HG02763 (cell line): ENCODE data around the gene MTF2.
"Not testable (repeated sequence)": the region's sequence is repeated elsewhere in the genome, so short reads cannot be mapped to it uniquely, and the experiment has no call there.

Experiments used
- ATAC-seq: cut with Tn5 transposase; IDR thresholded peaks from one replicate; pipeline ENCODE4 v1.9.1; 2021; ENCODE audit warnings: mild to moderate bottlenecking, moderate library complexity; ENCODE audit not compliant: unreplicated experiment

The MTF2 gene

DNA sequence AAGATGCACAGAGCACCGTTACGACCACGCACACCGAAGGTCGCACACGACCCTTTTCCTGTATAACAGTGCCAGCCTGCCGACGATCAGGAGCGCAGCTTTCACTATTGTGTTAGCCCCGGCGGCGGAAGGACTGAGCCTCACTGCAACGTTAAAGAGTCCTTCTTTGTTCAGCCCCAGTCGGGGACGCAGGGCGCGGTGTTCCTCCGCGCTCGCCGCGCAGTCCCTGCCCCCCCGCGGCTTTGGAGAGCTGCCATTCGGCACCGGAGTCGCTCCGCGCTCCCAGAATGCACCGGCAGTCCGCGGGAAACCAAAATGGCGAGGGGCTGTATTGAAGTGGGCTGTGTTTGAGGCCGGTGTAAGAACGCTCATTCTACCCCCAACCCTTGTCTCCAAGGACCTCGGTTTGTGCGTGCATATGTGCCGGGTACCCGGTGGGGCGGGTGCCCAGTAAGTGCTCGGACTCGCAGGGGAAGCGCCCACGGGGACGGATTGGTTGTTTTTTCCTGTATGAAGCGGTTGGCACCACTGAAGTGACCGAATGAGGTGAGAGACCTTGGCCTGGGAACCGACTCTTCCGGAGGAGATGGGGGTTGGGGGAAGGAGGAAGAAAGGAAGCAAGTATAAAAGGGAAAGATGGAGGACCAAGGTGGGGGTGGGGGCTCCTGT, at the start of gene MTF2:
MTF2 (plus strand) TSS at position 298 of the 669 bp plus-strand sequence; CDS start at position 542, 244 bp downstream.
- peak; percentile 81 for ATAC-seq

DNA sequence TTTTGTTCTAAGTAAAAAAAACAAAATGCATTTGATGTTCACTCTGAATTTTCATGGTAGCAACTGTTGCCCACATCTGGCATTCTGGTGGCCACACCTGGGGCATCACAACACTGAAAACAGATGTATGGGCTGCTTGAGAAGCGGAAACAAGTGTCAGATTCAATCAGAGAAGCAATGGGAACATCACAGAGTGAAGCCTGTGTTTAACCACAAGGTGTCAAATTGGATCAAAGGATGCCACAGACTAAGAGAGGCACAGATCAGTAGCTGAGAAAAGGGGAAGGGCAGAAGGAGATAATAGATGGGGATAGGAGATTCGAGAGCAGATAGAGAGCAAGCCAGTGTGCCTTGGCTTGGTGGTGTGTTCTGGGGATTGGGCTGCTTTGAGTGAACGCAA, 49.8 kb upstream of the MTF2 start:
- no peak for ATAC-seq

DNA sequence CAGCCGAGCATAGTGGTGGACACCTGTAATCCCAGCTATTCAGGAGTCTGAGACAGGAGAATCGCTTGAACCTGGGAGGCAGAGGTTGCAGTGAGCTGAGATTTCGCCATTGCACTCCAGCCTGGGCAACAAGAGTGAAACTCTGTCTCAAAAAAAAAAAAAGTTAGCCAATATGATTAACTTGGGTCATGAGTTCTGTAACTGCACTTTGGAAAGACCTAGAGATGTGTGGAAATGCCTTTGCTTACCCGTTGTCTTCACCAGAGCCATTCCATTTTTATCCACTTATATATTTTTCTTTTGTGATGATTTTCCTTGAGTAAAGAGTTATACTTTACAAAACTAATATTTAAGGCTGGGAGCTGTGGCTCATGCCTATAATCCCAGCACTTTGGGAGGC, 48.9 kb upstream of the MTF2 start:
- ATAC-seq, result not testable (repeated sequence)

DNA sequence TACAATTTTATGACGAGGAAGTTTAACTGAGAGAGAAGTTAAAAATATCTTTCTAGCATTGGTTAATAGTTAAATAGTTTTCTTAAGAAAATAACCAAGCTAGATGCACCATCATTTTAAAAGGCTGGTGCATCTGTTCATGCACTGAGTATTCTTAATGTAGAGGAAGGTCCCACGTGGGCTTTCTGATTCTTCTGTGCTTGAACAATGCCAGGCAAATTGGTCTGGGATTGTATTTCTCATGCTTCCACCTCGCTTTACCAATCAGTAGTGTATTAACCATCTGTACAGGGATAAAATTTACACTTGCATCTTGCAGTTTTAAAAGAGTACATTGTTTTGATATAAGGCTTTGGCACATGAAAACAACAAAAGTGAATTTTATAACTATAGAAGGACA, 47.4 kb upstream of the MTF2 start:
- no peak for ATAC-seq

DNA sequence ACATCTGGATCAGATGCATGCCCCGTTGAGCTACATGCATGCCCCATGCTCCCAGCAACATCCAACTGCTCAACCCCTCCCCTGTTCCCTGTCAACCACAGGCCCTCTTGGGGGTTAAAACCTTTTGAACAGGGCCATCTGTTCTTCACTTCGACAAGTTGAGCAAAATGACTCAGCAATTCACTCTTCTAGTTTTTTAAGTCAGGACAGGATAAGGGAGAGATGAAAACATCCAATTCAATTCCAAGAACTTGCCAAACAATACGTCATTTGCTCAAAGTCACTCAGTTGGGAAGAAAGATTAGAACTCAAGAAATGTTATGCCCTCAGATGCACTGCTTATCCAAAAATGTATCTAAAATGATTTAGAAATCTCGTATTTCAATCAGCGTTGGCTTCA, 46.1 kb upstream of the MTF2 start:
- no peak for ATAC-seq

DNA sequence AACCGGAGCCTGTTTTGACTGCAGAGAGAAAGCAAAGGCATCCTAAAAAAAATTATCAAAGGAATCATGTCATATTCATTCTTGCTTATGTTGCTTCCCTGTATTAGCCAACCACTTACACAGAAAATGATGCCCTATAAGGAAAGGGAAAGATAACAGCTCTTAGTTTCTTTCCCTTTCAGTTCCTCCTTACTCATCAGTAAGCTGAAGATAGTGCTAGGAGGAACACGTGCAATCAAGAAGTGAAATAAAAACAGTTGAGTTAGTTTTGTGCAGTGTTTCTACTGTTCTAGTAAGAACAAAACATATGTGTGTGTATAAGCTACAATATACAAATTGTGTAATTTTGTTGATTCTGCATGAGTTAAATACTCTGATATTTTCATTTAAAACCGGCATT, 45.3 kb upstream of the MTF2 start:
- peak; percentile 79 for ATAC-seq

DNA sequence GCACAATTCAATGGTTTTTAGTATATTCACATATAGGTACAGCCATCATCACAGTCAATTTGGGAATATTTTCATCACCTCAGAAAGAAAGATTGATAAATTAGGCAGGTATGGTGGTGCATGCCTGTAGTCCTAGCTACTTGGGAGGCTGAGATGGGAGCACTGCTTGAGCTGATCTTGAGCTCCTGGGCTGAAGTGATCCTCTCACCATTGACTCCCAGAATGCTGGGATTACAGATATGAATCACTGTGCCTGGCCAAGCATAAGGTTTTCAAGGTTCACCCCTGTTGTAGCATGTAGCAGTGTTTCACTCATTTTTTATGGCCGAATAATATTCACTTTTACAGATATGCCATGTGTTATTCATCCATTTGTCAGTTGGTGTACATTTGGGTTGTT, 44.7 kb upstream of the MTF2 start:
- ATAC-seq, result no peak

DNA sequence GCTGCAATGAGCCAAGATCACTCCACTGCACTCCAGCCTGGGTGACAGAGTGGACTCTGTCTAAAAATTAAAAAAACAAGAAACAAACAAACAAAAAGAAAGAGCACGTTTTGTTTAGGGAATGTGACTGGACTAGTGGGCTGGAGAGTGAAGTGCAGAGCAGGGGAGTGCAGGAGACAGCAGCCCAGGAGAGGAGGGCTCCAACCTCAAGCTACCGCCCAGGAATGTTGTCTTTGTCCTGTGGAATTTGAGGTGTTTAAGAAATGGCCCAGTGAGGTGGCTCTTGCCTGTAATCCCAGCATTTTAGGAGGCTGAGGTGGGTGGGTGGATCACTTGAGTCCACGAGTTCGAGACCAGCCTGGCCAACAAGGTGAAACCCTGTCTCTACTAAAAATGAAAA, 42.4 kb upstream of the MTF2 start:
- ATAC-seq, result no peak

DNA sequence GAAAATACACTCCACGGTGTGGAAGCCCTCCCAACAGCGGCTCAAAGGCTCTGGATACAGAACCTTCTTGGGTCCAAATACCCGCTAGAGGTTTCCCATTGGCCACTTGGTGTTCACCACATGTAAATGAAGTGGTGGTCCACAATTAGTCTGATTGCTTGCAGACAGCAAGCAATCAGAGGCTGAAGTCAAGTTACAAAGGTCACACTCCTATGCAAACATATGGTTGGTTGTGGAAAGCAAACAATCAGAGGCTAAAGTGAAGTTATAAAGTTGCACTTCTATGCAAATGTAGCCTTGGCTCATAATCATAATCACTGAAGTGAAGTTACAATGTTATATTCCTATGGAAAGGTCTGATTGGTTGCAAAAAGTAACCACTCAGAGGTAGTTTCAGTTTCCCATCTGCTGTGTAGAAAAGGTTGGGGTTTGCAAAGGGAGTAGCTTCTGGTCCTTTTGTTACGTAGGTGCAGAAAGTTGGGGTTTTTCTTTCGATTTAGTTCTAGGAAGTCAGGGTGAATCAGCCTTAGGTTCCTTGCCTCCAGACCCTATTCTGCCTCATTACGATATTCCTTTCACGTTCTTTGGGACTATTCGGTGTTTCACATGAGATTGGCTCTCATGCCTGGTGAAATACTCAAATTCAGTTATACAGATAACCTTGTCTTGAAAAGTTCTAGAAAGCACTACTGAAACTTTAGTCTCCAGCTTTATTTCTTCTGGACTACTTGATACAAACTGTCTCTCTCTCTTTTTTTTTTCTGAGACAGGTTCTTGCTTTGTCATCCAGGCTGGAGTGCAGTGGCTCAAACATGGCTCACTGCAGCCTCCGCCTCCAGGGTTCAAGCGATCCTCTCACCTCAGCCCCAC, 36.7 kb upstream of the MTF2 start:
- peak; percentile 91 for ATAC-seq

DNA sequence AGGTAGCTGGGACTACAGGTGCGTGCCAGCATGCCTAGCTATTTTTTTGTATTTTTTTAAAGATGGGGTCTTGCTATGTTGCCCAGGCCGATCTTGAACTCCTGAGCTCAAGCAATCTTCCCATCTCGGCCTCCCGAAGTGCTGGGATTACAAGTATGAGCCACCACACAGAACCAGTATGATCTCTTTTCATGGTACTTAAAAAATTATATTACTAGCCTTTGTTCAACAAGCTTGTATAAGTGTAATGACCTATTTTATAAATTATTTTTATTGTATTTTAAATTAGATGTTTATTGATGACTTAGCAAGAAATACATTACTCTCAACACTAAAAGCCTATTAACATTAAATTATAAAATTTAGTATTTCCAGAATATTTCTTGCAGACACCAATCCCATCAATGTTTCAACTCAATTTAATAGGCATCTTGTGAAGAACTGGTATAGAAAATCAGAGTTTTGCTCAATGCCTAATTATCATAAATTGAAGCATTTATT, 36.0 kb upstream of the MTF2 start:
- no peak for ATAC-seq

DNA sequence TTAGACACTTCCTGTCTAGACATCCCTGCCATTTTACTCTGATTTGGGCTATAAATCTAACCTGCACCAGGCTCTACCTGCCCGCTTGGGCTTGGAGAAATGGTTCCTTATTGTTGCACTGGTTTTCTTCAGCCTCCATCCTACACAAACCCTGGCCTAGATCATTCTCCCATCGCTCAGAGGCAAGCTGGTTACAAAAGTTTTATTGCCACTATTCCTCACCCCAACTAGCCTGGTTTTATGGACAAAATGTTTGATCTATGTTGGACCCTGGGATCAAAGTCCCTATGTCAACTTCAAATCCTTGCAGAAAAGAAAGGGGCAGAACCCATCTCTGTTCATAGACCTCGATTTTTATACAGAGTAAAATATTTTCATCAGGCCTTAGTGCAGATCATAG, 31.5 kb upstream of the MTF2 start:
- ATAC-seq, result no peak

DNA sequence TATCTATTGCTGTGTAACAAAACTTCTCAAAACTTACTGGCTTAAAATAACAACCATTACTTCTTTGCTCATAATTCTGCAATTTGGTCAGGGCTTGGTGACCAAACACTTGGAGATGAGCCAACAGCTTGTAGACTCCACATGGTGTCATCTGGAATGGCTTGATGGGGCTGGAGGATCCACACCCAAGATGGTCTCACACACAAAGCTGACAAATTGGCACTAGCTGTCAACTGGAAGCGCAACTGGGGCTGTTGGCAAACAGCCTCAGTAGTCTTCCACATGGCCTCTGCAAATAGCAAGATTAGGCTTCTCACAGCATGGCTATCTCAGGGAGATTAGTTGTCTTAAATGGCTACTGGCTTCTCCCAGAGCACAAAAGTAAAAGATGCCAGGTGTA, 27.1 kb upstream of the MTF2 start:
- no peak for ATAC-seq

DNA sequence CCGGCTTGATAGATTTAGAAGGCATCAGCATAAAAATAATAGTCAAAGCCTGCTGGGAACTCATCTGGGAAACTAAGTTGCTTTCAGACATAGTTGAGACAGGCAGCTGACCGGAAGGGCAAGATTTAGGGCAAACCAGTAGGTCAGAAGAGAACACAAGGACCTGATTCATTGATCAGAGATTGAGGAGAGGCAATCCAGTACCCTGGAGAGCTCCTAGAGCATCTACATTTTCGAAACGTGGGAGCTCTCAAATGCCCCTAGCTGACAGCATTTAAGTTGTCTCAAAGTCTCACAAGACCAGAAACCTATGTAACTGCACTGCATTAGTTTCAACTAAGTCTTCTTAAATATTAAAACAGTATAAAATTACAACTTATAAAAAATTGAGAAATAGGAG, 22.9 kb upstream of the MTF2 start:
- ATAC-seq, result no peak

DNA sequence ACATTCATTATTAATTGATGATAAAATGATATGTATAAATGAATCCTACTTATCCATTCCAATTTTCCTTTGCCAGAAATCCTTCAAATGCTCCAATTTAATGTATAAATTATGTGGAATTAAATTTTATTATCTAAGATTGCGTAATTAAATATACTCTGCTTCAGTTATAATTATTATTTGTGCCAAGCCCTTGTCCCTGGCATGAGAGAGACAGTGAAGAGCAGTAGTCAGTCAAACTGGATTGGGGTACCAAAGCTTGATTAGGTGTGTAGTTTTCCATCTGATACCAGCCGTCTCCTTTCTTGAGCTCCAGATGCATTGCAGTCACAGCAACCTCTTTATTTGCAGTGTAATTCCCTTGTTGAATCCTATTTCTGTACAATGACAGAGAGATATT, 22.4 kb upstream of the MTF2 start:
- ATAC-seq, result no peak

DNA sequence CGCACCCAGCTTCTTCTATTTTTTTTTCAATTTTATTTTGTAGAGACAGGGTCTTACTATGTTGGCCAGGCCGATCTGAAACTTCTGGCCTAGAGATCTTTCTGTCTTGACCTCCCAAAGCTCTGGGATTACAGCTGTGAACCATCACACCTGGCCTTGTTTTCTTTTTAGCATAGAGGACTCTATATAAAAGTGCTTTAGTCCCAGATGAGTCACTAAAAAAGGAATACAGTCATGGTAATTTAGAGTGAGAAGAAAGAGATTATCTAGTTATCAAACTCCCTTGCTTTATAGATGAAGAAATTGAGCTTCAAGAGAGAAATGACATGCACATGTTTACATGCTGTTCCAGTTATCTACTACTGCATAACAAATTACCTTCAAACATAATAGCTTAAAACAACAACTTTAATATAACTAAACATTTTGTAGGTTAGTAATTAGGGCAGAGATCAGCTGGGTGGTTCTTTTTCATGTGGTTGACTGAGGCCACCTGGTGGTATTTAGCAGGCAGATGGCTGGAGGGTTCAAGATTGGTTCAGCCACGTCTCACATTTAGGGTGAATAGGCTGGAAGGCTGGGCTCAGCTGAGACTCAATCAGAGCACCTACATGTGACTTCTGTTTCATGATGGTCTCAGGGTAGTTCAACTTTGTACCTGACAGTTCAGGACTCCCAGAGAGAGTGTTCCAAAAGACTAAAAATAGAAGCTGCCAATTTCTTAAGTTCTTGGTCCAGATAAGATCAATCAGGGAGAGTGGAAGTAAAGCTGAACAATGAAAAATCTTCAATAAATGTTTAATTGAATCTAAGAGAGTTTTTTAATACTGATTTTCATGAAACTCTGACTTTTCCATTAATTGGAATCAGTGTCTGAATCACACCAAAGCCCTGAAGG, 16.9 kb upstream of the MTF2 start:
- peak; percentile 74 for ATAC-seq

DNA sequence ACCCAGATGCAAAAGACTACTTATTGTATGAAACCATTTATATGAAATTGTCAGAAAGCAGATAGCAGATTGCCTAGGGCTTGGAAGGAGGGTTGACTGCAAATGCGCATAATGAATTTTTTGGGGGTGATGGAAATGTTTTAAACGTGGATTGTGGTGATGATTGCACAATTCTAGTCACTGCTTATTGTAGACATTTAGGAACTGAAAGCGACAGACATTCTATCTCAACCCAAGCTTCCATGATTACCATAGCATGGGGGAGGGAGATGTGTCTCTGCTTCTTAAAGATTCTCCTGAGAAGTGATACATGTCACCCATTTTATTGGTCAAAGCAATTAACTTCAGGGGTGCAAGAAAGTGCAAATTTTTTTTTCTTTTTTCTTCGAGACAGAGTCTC, 2.8 kb upstream of the MTF2 start:
- no peak for ATAC-seq

DNA sequence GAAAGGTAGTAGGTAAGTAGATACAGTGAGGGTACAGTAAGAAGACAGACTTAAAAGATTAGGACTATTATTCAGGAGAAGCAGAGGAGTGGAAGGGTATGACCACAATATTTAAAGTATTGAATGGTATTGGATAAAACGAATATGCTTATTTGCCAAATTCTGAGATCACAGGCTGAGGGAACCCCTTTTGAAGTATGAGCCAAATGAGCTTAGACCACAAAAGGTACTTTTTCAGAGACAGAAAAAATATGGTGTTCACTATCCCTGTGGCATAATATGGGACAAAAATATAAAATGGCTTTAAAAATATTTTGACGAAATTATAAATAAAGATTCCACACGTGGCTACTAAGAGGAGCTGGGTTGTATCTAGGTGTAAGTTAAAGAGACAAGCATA, 880 bp upstream of the MTF2 start:
- no peak for ATAC-seq

DNA sequence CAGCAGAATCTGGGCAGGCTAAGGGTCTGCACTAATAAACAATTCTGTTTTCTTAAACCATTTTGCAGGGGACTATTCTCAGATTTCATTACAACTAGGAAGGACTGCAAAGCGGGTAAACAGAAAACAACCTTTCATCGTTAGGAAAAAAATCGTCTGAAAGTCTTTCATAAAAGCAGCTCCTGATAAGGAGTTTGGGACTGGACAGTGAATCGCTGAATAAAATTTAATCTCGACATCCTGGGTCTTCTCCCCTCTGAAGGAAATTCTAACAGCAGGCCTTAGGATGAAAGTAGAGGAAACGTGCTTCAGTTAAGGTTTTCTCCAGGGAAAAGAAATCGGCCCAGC, 471 bp upstream of the MTF2 start:
- no peak for ATAC-seq

DNA sequence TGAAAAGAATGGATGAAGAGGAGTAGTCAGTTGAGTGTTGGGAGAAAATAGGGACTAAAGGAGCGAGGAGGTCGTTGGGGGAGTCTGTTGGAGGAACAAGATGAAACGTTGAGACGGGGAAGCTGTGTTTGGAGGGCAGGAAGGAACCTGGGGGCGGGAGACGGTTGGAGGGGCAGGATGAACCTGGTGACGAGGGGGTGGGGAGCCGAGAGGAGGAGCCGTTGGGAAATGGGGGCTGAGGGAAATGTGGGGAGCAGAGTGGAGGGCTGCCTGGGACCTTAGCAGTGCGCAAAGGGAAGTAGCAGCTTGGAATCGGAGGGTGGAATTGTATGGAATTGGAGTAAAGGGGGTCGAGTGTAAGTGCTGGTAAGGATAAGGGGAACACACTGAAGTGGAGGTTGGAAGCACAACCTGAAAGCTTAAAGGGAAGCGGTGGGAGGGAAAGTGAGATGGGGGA, 630 bp downstream of the MTF2 start:
- ATAC-seq, result no peak

DNA sequence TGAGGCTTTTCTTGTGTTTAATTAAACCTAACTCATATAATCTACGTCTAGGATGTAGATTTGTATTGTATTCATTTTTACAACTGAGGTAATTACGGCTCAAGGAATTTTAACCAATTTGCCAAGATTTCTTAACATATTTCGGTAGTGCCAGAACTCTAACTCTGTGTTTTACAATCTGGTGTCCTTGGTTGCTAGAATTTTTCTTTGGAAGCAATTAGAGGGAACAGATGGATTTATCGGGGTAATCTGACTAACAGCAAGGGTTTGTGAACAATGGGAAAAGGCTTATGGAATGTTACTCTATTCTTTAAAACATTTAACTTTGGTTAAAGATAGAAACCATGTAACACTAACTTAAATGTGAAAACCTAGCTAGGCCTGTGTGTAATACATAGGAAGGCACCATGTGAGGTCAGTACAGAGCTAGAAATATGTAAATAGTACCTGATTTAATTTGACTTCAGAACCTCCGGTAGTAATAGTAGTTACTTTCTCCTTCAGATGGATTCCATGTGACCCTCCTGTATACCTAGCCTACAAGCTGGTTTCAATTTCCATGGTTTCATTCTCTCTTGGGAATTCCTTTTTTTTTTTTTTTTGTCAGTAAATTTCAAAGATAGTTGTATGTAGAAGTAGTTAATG, 1.2 kb downstream of the MTF2 start:
- peak; percentile 66 for ATAC-seq

DNA sequence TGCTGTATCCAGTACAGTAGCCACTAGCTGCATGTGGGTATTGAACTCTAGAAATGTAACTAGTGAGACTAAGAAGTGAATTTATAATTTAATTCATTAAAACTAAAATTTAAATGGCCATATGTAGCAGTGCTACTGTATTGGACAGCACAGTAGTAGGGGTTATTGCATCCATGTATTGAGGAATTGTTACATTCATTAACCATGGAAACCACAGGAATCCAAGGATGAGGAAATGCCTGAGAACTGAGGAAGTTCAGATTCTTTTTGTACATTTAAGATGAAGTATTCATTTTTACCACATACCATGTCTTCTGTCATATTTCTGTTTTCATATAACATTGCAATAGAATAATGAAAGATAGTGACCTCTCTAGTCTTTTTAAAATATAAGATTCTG, 2.6 kb downstream of the MTF2 start:
- no peak for ATAC-seq
